Activated CD4-positive, alpha-beta T cell treated with anti-CD3 and anti-CD28 coated beads, Interleukin-2, amount 50 U/mL, for 48 hours (primary cell): ENCODE results near the gene BACH1.

Experiments
- DNase-seq, 2 experiments: peaks; one replicate each; pipeline ENCODE4 v3.0.0-alpha.2; 2020

The BACH1 gene

GRCh38 chr21:29385934-29386520 is 87.3 kb downstream of the BACH1 start:
- DNase-seq, result no peak

- no peak for DNase-seq
Observed at GRCh38 chr21:29386803-29387202, 88.1 kb downstream of the BACH1 start.

GRCh38 chr21:29387598-29387997 is 88.9 kb downstream of the BACH1 start:
- no peak for DNase-seq

- DNase-seq, result no peak
Observed at GRCh38 chr21:29389136-29389535, 90.4 kb downstream of the BACH1 start.

GRCh38 chr21:29390778-29391177 is 92.1 kb downstream of the BACH1 start:
- DNase-seq, result no peak

- DNase-seq, result no peak
Observed at GRCh38 chr21:29394051-29394450, 95.3 kb downstream of the BACH1 start.
